Measurements from ENCODE around the gene SUPT20HL2.
"Not testable (repeated sequence)": the region's sequence is repeated elsewhere in the genome, so short reads cannot be mapped to it uniquely, and the experiment has no call there.

- not testable (repeated sequence) for TF ChIP-seq REST (IDR thresholded peaks at IDR 0.05; ENCODE audit: insufficient replicate concordance, low read depth); CTCF (IDR thresholded peaks at IDR 0.05; ENCODE audit: insufficient read depth, low read length); POLR2AphosphoS5 (IDR thresholded peaks at IDR 0.05; ENCODE audit: low read depth); GABPA (IDR thresholded peaks at IDR 0.05; ENCODE audit: low read depth); SPI1 (IDR thresholded peaks at IDR 0.05; ENCODE audit: borderline replicate concordance, low read depth)
Measured at GRCh38 chrX:24309580-24310374, 4.1 kb downstream of the SUPT20HL2 start.
